HG02763 (cell line): Measurements from ENCODE around the gene PSMD11.
A peak's percentile ranks its signal among the peaks of the same experiment; 100 is the strongest.
"Not testable (repeated sequence)": the region's sequence is repeated elsewhere in the genome, so short reads cannot be mapped to it uniquely, and the experiment has no call there.

Experiments used
- ATAC-seq: cut with Tn5 transposase; IDR thresholded peaks from one replicate; pipeline ENCODE4 v1.9.1; 2021; ENCODE audit warnings: mild to moderate bottlenecking, moderate library complexity; ENCODE audit not compliant: unreplicated experiment

The PSMD11 gene

GRCh38 chr17:32508926-32509325 is 64.6 kb downstream of the PSMD11 start:
- ATAC-seq, result no peak

GRCh38 chr17:32510466-32510865 is 66.2 kb downstream of the PSMD11 start:
- no peak for ATAC-seq

GRCh38 chr17:32512328-32512727 is 68.0 kb downstream of the PSMD11 start:
- ATAC-seq, result no peak

- no peak for ATAC-seq
These were observed 69.3 kb downstream of the PSMD11 start for GRCh38 chr17:32513579-32513978.

- no peak for ATAC-seq
These were observed 70.3 kb downstream of the PSMD11 start for GRCh38 chr17:32514606-32515005.

- ATAC-seq, result no peak
These were observed 71.5 kb downstream of the PSMD11 start for GRCh38 chr17:32515677-32516383.

GRCh38 chr17:32516450-32516849 is 72.1 kb downstream of the PSMD11 start:
- no peak for ATAC-seq

- ATAC-seq, result no peak
These were observed 72.8 kb downstream of the PSMD11 start for GRCh38 chr17:32516940-32517701.

- no peak for ATAC-seq
These were observed 73.7 kb downstream of the PSMD11 start for GRCh38 chr17:32517982-32518381.

GRCh38 chr17:32518646-32519227 is 74.4 kb downstream of the PSMD11 start:
- no peak for ATAC-seq

- peak; percentile 24 for ATAC-seq
These were observed 75.2 kb downstream of the PSMD11 start for GRCh38 chr17:32519228-32520103.

GRCh38 chr17:32520104-32520701 is 75.9 kb downstream of the PSMD11 start:
- ATAC-seq, result no peak

GRCh38 chr17:32520737-32521404 is 76.6 kb downstream of the PSMD11 start:
- ATAC-seq, result no peak

GRCh38 chr17:32523017-32523680 is 78.8 kb downstream of the PSMD11 start:
- ATAC-seq, result peak; percentile 49

GRCh38 chr17:32523827-32524552 is 79.7 kb downstream of the PSMD11 start:
- ATAC-seq, result peak; percentile 44

- ATAC-seq, result not testable (repeated sequence)
These were observed 80.2 kb downstream of the PSMD11 start for GRCh38 chr17:32524553-32524880.

- ATAC-seq, result no peak
These were observed 80.8 kb downstream of the PSMD11 start for GRCh38 chr17:32525122-32525521.

- ATAC-seq, result no peak
These were observed 82.8 kb downstream of the PSMD11 start for GRCh38 chr17:32527146-32527545.

- no peak for ATAC-seq
These were observed 84.5 kb downstream of the PSMD11 start for GRCh38 chr17:32528825-32529224.
